ENCODE results near the gene JAKMIP1.

The JAKMIP1 gene

DNA sequence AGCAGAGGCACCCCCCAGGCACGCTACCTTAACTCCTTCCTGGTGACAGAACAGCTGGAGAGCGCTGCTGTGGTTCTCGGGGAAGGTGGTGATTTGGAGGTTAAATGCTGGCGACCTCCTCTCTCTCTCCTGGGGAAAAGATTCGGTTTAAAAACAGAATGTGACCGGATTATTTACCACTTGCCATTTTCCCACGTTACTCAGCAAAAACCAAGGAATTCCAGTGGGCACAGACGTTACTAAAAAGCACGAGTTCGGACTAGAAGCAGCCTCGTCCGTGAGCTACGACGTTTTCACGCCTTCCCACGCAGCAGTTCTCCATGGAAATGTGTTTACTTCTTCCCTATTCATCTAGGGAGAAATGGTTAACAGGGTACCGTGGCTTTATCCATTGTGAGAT lies 149.8 kb downstream of the JAKMIP1 start:
- DNase-seq (ENCODE audit: low read depth), result no peak
- TF ChIP-seq, protein P1, sequence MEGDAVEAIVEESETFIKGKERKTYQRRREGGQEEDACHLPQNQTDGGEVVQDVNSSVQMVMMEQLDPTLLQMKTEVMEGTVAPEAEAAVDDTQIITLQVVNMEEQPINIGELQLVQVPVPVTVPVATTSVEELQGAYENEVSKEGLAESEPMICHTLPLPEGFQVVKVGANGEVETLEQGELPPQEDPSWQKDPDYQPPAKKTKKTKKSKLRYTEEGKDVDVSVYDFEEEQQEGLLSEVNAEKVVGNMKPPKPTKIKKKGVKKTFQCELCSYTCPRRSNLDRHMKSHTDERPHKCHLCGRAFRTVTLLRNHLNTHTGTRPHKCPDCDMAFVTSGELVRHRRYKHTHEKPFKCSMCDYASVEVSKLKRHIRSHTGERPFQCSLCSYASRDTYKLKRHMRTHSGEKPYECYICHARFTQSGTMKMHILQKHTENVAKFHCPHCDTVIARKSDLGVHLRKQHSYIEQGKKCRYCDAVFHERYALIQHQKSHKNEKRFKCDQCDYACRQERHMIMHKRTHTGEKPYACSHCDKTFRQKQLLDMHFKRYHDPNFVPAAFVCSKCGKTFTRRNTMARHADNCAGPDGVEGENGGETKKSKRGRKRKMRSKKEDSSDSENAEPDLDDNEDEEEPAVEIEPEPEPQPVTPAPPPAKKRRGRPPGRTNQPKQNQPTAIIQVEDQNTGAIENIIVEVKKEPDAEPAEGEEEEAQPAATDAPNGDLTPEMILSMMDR (conservative IDR thresholded peaks at IDR 0.05; ENCODE audit: low read depth, low read length), result no peak
- H3K4me3 ChIP-seq (ENCODE audit: low read depth, low read length), result no peak overlapping the region

DNA sequence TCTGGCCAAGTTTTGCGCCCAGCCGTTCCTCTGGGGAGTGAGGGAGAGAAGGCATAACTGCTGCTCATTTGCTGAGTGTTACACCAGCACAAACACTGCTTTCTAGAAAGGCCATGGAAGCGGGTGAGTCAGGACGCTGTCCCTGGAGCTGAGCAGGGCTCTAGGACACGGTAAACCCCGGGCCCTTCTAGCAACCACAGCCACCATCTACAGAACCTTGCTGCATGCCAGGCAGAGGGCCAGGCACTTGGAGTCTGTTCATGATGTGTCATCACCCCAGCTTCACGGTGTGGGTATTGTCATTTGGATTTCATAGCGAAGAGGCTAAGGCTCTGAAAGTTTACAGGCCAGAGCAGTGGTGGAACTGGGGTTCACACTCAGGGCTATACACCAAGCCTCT lies 150.4 kb downstream of the JAKMIP1 start:
- no peak overlapping the region for H3K4me3 ChIP-seq (ENCODE audit: low read depth, low read length)
- TF ChIP-seq, protein P1 (conservative IDR thresholded peaks at IDR 0.05; ENCODE audit: low read depth, low read length), result no peak
- no peak for DNase-seq (ENCODE audit: low read depth)

DNA sequence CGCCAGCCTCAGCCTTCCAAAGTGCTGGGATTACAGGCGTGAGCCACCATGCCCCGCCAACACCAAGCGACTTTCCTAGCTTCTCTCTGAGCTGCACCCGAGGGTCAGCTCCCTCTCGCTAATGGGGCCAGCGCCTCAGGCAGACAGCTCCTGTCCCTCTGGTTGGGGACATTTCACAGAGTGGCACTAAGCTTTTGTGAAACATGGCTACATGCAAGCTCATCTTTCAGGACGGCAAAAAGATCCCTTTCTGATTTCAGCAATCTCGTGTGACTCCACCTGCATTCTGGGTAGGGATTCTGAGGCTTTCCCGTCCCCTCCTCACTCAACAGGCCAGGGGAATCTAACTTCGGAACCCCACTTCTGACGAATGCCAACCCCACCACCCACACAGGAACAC lies 151.1 kb downstream of the JAKMIP1 start:
- no peak for DNase-seq (ENCODE audit: low read depth)
- H3K4me3 ChIP-seq (ENCODE audit: low read depth, low read length), result no peak overlapping the region
- TF ChIP-seq, protein P1 (conservative IDR thresholded peaks at IDR 0.05; ENCODE audit: low read depth, low read length), result no peak

DNA sequence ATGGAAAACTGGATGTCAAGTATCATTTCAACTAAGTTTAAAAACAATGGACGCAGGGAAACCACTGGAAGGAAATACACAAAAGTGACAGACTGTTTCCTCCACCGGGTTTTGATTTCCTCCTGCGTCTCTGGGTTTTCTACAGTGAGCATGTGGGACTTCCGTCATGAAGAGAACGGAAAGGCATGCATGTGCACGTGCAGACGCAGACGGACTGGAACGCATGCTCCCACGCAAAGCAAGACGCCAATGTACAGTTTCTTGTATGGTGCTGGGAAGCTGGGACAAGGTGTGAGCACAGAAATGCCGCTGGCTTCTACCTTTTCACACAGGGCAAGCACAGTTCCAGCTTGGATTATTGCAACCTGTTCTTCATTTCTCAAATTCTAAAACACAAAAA lies 151.8 kb downstream of the JAKMIP1 start:
- DNase-seq (ENCODE audit: low read depth), result no peak
- TF ChIP-seq, protein P1 (conservative IDR thresholded peaks at IDR 0.05; ENCODE audit: low read depth, low read length), result no peak
- H3K4me3 ChIP-seq (ENCODE audit: low read depth, low read length), result no peak overlapping the region

DNA sequence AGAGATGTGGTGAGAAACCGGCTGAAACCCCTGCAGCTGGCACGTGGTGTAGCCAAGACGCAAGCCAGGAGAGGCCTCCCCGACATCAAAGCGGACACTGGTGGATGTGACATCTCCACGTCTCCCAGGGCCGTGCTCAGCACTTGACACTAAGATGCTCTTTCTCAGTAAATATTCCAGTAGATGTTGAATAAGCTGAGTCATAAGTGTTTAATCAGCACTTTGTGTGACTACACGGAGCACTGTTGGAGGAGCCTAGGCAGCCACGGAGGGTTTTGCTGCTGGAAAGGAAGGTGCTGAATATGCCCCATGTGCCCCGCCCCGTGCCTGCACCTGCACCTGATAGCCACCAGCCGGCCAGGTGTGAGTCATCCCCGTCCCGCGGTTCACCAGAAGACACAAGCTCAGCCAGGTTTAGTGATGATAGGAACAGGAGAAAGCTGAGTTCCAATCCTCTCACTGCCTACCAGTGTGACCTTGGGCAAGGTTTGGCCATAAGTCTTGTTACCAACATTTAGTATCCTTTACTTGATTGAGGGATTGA lies 153.1 kb downstream of the JAKMIP1 start:
- TF ChIP-seq, protein P1 (conservative IDR thresholded peaks at IDR 0.05; ENCODE audit: low read depth, low read length), result no peak
- DNase-seq (ENCODE audit: low read depth), result no peak
- H3K4me3 ChIP-seq (ENCODE audit: low read depth, low read length), result no peak overlapping the region

DNA sequence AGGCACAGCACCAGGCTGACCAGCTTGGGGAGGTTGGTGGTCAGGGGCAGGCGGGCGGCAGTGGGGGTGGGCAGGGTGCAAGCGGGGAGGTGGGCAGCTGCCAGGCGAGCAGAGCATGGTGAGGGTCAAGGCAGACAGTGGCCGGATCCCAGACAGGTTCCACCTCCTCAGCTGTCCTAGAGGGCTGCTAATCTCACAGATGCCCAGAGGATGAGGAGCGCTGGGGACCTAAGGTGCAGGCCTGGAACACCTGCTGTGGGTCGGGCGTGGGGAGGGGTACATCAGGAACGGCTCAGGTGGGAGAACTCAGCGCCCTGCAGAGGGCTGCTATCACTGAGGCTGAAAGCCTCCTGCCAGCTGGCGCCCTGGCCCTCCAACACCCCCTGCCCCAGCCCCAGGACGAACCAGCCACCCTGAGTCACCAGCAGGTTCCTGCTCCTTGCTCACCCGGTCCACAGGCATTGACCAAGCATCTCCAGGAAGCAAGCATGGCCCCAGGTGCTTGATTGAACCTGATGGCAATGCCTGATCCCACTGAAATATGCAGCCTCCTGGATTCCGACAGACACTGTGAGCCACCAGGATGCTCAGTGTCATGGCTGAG lies 153.7 kb downstream of the JAKMIP1 start:
- DNase-seq (ENCODE audit: low read depth), result no peak
- TF ChIP-seq, protein P1 (conservative IDR thresholded peaks at IDR 0.05; ENCODE audit: low read depth, low read length), result no peak
- H3K4me3 ChIP-seq (ENCODE audit: low read depth, low read length), result no peak overlapping the region

DNA sequence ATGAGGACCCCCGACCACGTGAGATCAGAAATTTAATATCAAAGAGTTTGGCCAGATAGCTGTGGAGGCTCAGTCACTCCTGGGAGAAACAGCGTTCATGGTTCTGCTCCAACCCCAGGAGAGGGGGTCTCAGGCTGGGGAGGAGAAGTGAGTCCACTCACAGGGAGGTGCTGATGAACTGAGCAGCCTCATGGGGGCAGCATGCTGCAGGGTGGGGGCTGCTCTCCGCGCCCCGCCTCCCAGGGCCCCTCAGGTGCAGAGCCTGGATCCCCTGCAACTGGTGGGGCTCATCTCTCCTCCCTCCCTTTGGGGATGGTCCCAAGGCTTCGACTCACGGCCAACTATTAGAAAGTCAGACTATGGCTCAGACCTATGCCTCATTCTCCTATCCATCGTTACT lies 155.5 kb downstream of the JAKMIP1 start:
- DNase-seq (ENCODE audit: low read depth), result no peak
- TF ChIP-seq, protein P1 (conservative IDR thresholded peaks at IDR 0.05; ENCODE audit: low read depth, low read length), result no peak

More for the DNA sequence above, 155.5 kb downstream of the JAKMIP1 start:
- no peak overlapping the region for H3K4me3 ChIP-seq (ENCODE audit: low read depth, low read length)

All from choroid plexus epithelial cell (primary cell).